ENCODE results near the gene RAP1A. TPM values are rescaled to one million over a fixed set of nuclear protein-coding genes. Genes with fewer than 3 reads are reported as not detected.

Gene RAP1A
- total RNA-seq, 1 experiment from 2014 or later = 25.4 TPM

DNA sequence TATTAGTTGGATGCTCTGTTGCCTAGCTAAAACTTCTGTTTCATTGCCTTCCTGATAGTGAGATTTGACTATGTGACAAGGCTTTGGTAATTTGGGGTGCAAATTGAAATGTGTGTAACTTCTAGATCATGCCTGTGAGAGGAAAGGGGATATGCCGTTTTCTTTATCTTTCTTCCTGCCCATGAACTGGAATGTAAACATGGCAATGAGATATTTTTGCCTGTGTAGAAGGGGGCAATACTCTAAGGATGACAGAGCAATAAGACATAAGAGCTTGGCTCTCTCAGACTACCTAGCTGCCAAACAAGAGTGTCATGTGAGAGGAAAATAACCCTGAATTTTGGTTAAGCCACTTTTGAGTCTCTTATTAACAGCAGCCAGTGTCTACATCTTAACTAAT is 49.7 kb downstream of the RAP1A start:
- Mint-ChIP-seq H3K27ac (0 out of 2 replicates have a peak overlapping the region, but pooled peaks have one; percentile 11), H3K4me3 (no peak overlapping the region), H3K9me3 (peaks cover 1% of the 10 kb centered on the region), H3K36me3 (no peaks in the 10 kb centered on the region; the same call in 1 of the 2 replicates), H3K4me1 (peaks cover 9% of the 10 kb centered on the region), H3K27me3 (ENCODE audit: low read depth) (no peaks in the 10 kb centered on the region)
- ATAC-seq (no peak), DNase-seq (ENCODE audit: low spot score) (no peak)
- TF ChIP-seq, protein P1, sequence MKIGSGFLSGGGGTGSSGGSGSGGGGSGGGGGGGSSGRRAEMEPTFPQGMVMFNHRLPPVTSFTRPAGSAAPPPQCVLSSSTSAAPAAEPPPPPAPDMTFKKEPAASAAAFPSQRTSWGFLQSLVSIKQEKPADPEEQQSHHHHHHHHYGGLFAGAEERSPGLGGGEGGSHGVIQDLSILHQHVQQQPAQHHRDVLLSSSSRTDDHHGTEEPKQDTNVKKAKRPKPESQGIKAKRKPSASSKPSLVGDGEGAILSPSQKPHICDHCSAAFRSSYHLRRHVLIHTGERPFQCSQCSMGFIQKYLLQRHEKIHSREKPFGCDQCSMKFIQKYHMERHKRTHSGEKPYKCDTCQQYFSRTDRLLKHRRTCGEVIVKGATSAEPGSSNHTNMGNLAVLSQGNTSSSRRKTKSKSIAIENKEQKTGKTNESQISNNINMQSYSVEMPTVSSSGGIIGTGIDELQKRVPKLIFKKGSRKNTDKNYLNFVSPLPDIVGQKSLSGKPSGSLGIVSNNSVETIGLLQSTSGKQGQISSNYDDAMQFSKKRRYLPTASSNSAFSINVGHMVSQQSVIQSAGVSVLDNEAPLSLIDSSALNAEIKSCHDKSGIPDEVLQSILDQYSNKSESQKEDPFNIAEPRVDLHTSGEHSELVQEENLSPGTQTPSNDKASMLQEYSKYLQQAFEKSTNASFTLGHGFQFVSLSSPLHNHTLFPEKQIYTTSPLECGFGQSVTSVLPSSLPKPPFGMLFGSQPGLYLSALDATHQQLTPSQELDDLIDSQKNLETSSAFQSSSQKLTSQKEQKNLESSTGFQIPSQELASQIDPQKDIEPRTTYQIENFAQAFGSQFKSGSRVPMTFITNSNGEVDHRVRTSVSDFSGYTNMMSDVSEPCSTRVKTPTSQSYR (CRISPR knock-in tag; IDR thresholded peaks at IDR 0.05) = no peak
- TF ChIP-seq, protein P2, sequence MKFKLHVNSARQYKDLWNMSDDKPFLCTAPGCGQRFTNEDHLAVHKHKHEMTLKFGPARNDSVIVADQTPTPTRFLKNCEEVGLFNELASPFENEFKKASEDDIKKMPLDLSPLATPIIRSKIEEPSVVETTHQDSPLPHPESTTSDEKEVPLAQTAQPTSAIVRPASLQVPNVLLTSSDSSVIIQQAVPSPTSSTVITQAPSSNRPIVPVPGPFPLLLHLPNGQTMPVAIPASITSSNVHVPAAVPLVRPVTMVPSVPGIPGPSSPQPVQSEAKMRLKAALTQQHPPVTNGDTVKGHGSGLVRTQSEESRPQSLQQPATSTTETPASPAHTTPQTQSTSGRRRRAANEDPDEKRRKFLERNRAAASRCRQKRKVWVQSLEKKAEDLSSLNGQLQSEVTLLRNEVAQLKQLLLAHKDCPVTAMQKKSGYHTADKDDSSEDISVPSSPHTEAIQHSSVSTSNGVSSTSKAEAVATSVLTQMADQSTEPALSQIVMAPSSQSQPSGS (CRISPR knock-in tag; IDR thresholded peaks at IDR 0.05; ENCODE audit: borderline replicate concordance, low read depth) = no peak
- TF ChIP-seq, protein P3, sequence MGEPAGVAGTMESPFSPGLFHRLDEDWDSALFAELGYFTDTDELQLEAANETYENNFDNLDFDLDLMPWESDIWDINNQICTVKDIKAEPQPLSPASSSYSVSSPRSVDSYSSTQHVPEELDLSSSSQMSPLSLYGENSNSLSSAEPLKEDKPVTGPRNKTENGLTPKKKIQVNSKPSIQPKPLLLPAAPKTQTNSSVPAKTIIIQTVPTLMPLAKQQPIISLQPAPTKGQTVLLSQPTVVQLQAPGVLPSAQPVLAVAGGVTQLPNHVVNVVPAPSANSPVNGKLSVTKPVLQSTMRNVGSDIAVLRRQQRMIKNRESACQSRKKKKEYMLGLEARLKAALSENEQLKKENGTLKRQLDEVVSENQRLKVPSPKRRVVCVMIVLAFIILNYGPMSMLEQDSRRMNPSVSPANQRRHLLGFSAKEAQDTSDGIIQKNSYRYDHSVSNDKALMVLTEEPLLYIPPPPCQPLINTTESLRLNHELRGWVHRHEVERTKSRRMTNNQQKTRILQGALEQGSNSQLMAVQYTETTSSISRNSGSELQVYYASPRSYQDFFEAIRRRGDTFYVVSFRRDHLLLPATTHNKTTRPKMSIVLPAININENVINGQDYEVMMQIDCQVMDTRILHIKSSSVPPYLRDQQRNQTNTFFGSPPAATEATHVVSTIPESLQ (CRISPR knock-in tag; IDR thresholded peaks at IDR 0.05) = no peak
- TF ChIP-seq TP53 (CRISPR knock-in tag; IDR thresholded peaks at IDR 0.05) = no peak
- no peak for TF ChIP-seq SMAD4 (CRISPR knock-in tag; IDR thresholded peaks at IDR 0.05)
- no peak for TF ChIP-seq TEAD1 (CRISPR knock-in tag; IDR thresholded peaks at IDR 0.05)
- TF ChIP-seq ELF4 (CRISPR knock-in tag; IDR thresholded peaks at IDR 0.05; ENCODE audit: low read depth) = no peak
- no peak for TF ChIP-seq NR2C2 (CRISPR knock-in tag; IDR thresholded peaks at IDR 0.05)
- TF ChIP-seq JAZF1 (CRISPR knock-in tag; IDR thresholded peaks at IDR 0.05) = no peak
- TF ChIP-seq KAT7 (CRISPR knock-in tag; IDR thresholded peaks at IDR 0.05; ENCODE audit: borderline replicate concordance) = no peak
- TF ChIP-seq, protein P4, sequence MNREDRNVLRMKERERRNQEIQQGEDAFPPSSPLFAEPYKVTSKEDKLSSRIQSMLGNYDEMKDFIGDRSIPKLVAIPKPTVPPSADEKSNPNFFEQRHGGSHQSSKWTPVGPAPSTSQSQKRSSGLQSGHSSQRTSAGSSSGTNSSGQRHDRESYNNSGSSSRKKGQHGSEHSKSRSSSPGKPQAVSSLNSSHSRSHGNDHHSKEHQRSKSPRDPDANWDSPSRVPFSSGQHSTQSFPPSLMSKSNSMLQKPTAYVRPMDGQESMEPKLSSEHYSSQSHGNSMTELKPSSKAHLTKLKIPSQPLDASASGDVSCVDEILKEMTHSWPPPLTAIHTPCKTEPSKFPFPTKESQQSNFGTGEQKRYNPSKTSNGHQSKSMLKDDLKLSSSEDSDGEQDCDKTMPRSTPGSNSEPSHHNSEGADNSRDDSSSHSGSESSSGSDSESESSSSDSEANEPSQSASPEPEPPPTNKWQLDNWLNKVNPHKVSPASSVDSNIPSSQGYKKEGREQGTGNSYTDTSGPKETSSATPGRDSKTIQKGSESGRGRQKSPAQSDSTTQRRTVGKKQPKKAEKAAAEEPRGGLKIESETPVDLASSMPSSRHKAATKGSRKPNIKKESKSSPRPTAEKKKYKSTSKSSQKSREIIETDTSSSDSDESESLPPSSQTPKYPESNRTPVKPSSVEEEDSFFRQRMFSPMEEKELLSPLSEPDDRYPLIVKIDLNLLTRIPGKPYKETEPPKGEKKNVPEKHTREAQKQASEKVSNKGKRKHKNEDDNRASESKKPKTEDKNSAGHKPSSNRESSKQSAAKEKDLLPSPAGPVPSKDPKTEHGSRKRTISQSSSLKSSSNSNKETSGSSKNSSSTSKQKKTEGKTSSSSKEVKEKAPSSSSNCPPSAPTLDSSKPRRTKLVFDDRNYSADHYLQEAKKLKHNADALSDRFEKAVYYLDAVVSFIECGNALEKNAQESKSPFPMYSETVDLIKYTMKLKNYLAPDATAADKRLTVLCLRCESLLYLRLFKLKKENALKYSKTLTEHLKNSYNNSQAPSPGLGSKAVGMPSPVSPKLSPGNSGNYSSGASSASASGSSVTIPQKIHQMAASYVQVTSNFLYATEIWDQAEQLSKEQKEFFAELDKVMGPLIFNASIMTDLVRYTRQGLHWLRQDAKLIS (CRISPR knock-in tag; IDR thresholded peaks at IDR 0.05; ENCODE audit: borderline replicate concordance) = no peak
- TF ChIP-seq ZNF396 (CRISPR knock-in tag; IDR thresholded peaks at IDR 0.05; ENCODE audit: borderline replicate concordance) = no peak
- TF ChIP-seq, protein P5, sequence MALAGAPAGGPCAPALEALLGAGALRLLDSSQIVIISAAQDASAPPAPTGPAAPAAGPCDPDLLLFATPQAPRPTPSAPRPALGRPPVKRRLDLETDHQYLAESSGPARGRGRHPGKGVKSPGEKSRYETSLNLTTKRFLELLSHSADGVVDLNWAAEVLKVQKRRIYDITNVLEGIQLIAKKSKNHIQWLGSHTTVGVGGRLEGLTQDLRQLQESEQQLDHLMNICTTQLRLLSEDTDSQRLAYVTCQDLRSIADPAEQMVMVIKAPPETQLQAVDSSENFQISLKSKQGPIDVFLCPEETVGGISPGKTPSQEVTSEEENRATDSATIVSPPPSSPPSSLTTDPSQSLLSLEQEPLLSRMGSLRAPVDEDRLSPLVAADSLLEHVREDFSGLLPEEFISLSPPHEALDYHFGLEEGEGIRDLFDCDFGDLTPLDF (CRISPR knock-in tag; IDR thresholded peaks at IDR 0.05) = no peak
- no peak for TF ChIP-seq CREB1 (CRISPR knock-in tag; IDR thresholded peaks at IDR 0.05)
- TF ChIP-seq ZNF317 (CRISPR knock-in tag; IDR thresholded peaks at IDR 0.05; ENCODE audit: borderline replicate concordance, low read depth) = no peak
- no peak for TF ChIP-seq ETV6 (CRISPR knock-in tag; IDR thresholded peaks at IDR 0.05)
- no peak for TF ChIP-seq ZNF416 (CRISPR knock-in tag; IDR thresholded peaks at IDR 0.05)
- TF ChIP-seq CBFB (CRISPR knock-in tag; IDR thresholded peaks at IDR 0.05; ENCODE audit: low read depth) = no peak
- no peak for TF ChIP-seq TEAD4 (CRISPR knock-in tag; IDR thresholded peaks at IDR 0.05)
- TF ChIP-seq, protein P6, sequence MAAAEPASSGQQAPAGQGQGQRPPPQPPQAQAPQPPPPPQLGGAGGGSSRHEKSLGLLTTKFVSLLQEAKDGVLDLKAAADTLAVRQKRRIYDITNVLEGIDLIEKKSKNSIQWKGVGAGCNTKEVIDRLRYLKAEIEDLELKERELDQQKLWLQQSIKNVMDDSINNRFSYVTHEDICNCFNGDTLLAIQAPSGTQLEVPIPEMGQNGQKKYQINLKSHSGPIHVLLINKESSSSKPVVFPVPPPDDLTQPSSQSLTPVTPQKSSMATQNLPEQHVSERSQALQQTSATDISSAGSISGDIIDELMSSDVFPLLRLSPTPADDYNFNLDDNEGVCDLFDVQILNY (CRISPR knock-in tag; IDR thresholded peaks at IDR 0.05) = no peak
- ChIA-PET CTCF (interaction anchor here (0.6 to 5.5 kb wide), 2 partner anchors 161 to 176 kb away, joined by 3 to 25 read pairs; no protein-coding TSS in a partner anchor), POLR2A (no interaction called here)
